GM10266 (cell line): Measurements from ENCODE around the gene MRTFB.

Experiments
- DNase-seq: peaks from one replicate; pipeline ENCODE4 v3.0.0; 2012; ENCODE audit errors: extremely low spot score
- CTCF ChIP-seq: IDR thresholded peaks from 2 replicates; pipeline ENCODE4 v1.5.1; 2012; ENCODE audit warnings: mild to moderate bottlenecking, low read depth; ENCODE audit not compliant: control insufficient read depth, insufficient read depth; ENCODE audit errors: missing control alignments

The MRTFB gene

DNA sequence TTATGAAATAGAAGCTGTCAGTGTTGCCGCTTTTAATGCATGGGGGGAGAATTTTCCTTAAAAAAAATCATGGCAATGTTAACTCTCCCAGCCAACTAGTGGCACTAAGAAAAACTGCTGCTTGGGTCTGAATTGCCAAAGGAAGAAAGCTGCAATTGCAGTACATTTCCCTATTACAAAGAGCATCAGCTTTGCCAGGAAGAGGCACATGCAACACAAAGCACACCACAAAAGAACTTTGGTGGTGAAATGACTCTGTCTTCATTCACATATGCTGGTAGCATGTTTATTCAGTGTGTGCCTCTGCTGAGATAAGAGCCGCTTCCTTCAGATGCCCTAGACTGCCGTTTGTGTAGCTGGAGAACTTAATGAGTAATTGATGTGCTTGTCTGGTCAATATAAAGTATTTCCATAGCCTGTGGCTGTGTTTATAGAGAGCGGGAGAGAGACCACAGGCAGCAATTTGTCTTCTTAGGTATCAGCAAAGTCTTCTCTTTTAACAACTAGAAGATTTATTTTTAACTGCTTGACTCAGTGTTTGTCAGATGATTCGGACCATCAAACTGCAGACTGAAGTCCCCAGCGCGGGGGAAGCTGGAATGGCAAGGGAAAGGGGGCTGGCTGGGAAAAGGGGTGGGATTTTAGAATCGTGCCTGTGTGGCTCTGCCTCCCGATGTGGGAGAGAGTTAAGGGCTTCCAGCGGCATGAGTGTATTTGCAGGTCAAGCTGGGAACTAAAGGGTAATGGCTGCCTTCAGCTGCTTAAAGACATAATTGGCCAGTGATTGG is 115.1 kb downstream of the MRTFB start:
- no peak for DNase-seq
- TF ChIP-seq CTCF, result no peak

DNA sequence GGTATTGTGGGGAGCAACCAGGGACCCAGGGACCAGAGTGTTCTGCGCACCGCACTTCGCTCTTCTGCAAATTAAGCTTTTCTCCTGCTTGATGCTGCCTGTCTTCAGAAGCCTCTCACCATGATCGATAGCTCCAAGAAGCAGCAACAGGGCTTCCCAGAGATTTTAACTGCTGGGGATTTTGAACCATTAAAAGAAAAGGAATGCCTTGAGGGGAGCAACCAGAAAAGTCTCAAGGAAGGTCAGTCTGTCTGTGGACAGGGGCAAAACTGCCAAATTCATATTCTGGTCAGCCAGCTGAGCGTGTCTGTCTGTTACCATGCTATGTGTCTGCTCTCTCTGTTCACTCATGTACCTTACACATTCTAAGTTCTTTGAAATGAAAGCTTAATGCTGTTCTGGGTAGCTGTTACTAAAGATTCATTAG is 115.7 kb downstream of the MRTFB start:
- no peak for TF ChIP-seq CTCF
- no peak for DNase-seq

GRCh38 chr16:14187517-14188338 is 116.6 kb downstream of the MRTFB start:
- no peak for DNase-seq
- no peak for TF ChIP-seq CTCF

GRCh38 chr16:14193316-14193871 is 122.3 kb downstream of the MRTFB start:
- TF ChIP-seq CTCF, result no peak
- peak; percentile 52 for DNase-seq

DNA sequence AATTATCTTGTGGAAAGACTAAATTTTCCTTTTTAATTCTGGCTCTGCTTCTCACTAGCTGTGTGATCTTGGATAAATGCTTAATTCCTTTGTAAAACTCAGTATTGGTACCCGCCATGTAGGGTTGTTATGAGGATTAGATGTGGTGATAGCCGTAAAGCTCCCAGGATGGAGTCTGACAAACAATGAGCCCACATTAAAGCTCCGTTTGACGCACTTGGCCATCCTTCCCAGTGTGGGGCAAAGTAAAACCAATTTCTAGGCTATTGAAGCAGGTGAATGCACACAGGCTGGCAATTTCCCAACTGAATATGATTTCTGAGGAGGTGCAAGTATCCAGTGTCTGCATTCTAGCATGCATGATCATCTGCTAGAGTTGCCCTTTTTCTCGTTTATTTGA is 123.6 kb downstream of the MRTFB start:
- no peak for DNase-seq

DNA sequence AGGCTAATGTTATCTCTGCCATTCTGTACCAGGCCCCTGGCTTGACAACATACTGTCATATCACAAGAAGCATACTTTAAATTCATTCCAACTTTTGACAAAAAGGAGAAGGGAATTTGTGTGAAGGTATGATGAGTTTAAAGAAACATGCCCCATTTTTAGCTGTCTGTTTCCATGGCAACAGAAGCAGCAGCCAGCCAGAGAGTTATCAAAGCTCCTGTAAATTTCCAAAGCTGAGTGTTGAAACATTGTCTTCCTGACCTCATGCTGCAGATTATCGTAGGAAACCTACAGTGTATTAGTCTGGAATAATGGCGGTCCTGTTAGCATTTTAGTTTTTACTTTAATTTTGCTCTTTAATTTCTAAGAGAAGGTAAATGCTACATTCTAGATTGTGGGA is 124.9 kb downstream of the MRTFB start:
- no peak for TF ChIP-seq CTCF
- no peak for DNase-seq

More for the DNA sequence above, 123.6 kb downstream of the MRTFB start:
- no peak for TF ChIP-seq CTCF
